ENCODE results near the gene LACTBL1.

Gene LACTBL1

DNA sequence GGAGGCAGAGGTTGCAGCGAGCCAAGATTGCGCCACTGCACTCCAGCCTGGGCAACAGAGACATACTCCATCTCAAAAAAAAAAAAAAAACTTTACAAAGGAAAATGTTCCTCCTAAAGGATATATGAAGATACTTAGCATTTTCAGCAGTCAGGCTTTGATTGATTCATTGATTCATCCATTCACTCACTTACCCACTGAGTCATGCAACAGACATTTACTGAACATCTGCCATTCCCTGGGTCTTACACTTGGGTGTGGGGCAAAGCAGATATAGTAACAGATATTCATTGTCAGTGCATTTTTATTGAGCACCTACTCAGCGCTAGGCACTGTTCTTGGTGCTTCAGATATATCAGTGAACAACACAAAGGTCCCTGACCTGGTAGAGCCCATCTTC lies 5.6 kb upstream of the LACTBL1 start:
- DNase-seq (ENCODE audit: low read depth in 1 of 2, low spot score in 1 of 2) = no peak

DNA sequence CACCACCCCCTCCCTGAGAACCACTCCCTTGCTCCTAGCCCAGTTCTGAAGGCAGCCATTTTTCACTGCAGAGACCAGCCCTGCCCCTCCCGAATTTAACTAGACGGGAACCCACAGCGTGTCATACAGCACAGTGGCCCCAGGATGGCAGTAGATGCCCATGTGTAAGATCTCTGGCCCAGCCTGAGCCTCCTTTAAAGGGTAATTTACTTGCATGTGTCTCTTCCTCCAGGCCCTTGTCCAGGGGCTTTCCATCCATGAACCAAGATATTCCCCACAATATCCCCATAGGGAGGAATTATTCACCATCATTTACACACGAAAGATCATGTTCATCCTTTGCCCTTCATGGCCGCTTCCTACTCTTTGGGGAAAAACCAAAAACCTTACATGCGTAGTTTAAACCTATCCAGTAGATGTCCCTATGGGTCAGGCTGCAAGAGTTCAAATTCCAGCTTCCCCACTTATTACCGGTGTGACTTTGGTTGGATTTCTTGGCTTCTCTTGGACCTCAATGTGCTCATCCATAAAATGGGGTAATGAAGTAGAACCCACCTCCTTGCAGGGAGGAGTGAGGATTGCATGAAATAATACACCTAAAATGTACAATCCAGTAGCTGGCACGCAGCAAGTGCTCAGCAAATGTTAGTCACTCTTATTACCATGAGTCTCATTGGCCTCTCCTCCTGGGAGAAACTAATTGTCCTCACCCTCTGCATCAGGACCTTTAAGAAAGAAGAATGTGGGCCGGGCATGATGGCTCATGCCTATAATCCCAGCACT lies 4.0 kb upstream of the LACTBL1 start:
- peak in 1 of 2 donors; percentile 9 for DNase-seq (ENCODE audit: low read depth in 1 of 2, low spot score in 1 of 2)

DNA sequence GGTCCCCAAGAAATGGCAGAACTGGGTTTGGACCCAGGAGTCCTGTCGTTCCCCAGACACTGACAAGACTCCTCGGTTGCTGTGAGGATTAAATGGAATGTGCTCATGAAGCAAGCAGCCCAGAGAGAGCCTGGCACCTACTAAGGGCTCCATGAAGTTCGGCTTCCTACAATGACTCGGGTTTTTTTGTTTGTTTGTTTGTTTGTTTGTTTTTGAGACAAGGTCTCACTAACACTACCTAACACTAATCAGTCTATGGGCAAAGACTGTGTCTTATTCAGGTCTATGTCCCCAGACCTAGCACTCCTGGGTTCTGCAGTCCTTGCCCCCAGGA lies 3.4 kb upstream of the LACTBL1 start:
- DNase-seq (ENCODE audit: low read depth in 1 of 2, low spot score in 1 of 2) = no peak

DNA sequence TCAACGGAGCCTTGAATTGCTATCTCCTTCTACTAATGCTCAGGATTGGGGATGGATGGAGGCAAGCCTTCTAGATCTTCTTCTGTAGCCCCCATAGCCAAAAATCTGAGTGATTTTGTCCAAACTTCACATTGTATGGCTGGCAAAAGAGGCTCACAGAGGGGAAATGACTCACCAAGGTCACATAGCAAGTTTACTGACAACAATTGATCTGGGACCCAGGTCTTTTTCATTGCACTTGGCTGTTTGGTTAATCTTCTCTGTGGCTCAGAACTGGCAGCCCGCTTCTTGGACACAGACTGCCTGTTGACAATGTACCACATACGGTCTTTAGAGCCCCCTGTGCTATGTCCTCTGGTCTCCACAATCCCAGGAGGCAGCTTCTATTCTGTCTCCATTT lies 3.0 kb upstream of the LACTBL1 start:
- no peak for DNase-seq (ENCODE audit: low read depth in 1 of 2, low spot score in 1 of 2)

DNA sequence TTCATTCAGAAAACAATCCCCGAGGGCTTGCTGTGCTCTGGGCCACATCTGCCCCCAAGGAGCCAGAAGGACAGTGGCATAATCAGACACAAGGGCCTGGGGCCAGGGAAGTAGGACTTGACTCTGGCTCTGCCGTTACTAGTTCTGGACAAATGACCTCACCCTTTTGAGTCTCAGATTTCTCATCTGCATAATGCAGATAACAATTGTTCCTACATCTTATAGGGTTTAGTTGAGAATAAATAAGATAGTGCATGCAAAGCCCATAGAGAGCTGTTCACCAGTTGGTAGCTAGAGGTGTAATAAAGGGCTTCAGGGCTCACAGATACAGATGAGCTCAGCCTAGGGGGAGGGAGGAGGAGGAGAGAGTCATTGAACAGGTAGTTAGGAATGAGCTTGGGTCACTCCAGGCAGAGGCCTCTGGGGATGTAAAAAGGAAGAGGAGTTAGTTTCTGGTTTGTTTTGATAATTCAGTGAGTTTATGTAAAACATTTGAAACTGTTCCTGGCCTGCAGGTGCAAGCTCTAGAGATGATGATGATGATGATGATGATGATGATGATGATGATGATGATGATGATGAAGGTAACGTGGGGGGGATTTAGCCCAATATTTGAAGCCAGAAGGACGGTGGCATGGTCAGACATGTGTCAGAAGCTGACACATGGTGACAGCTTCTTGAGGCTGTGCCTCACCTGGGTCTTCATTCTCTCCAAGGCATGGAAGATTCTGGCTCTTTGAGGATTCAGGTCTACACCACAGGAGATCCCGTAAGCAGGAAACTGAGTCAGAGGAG lies 858 bp downstream of the LACTBL1 start:
- no peak for DNase-seq (ENCODE audit: low read depth in 1 of 2, low spot score in 1 of 2)

DNA sequence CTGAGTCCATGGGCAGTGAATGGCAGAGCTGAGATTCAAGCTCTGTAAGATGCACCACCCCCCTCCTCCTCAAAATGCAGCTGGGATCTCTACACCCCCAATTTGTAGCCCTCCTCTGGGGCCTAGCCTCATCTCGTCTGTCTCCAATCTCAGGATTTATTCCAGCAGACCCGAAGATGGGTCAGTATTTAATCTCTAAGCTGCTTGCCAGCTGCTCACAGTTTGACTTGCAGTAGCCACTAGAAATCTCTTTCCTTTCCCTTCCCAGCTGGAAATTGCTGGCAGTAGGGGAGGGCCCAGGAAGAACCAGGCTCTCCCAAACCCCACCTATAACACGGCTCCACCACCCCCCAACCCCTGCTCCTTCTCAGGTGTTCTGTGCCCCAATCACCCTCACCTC lies 1.5 kb downstream of the LACTBL1 start:
- no peak for DNase-seq (ENCODE audit: low read depth in 1 of 2, low spot score in 1 of 2)

DNA sequence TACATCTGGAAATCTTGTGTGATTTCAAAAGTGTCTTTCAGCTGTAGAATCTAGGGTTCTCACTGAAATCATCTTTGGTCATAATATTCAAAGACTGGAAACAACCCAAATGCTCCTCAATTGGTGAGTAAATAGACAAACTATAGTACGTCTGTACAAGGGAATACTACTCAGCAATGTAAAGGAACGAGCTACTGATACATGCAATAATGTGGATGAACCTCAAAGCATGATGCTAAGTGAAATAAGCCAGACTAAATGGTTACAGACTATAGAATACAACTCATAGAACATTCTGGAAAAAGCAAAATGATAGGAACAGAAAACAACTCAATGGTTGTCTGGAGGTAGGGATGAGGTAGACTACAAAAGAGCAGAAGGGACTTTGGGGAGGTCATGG lies 2.6 kb downstream of the LACTBL1 start:
- DNase-seq (ENCODE audit: low read depth in 1 of 2, low spot score in 1 of 2) = no peak

DNA sequence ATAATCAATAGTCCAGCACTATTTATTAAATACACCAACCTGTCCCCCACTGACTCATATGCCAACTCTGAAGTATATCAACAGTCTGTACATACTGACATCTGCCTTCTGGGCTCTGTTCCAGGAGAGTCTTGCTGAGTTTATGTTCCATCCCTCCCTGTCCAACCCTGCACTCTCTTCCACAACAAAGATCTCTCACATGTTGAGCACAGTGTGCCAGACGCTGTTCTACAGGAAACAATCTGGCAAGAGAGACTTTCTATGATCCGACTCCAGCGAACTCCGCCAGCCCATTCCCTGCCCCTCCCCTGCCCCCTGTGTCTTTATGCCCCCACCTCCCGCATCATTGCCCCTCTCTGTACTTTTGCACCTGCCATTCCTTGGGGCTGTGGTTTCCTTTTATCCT lies 3.4 kb downstream of the LACTBL1 start:
- DNase-seq (ENCODE audit: low read depth in 1 of 2, low spot score in 1 of 2) = no peak

DNA sequence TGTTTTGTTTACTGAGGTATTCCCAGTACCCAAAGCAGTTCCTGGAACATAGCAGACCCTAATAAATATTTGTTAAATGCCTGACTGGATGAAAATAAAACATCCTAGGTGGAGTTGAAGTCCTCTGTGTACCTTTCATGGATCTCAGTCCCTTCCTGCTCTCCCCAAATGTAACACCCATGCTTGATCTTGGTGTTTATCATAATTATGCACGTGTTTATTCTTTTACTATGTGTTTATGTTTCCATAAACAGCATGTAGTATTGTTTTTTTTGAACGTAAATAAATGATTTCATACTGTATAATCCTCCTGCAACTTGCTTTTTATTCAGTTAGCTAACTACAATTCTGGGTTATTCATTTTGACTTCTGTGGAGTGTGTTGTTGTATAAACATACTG lies 4.8 kb downstream of the LACTBL1 start:
- no peak for DNase-seq (ENCODE audit: low read depth in 1 of 2, low spot score in 1 of 2)

DNA sequence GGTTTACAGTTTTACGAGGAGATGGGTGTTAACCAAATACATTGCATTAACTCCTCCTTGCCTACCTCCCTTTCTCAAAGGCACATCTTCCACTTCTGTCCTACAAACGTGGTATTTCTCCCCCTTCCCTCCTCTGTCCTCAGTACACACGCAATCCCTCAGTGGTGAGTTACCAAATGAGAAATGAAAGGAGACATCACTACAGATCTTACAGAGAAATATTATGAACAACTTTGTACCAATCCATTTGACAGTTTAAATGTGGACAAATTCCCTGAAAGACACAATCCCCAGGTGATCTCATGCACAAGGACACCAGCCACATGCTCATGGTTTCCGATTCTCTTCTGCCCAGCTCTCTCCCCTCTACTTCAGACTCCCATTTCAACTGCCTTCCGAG lies 6.4 kb downstream of the LACTBL1 start:
- DNase-seq (ENCODE audit: low read depth in 1 of 2, low spot score in 1 of 2) = no peak

DNA sequence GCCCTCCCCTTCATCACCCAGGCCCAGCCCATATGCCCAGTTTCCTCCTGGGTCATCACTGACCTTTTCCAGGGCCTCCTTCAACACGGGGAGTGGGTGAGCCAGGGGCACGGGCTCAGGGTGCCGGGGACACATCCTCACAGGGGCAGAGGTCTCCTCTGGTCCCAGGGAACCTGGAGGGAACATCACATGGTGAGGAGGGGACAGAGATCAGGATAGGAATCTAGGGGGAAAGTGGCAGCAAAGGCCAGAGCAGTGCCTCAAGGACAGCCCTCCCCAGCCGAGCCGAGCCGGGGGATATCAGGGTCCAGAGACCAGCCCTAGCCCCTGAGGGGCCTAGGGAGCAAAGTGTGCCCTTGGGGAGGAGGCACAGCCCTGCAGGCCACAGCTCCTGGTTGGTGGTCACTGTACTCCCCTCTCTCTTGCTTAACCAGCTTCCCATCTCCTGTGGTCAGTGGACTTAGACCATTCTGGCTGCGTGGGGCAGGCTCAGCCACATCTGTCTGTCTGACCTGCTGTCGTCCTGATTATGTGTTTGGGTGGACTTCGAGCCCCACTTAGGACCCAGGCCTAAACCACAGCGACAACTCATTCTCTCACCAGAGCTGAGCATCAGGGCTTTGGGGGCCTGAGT lies 9.5 kb downstream of the LACTBL1 start:
- DNase-seq (ENCODE audit: low read depth in 1 of 2, low spot score in 1 of 2) = no peak

DNA sequence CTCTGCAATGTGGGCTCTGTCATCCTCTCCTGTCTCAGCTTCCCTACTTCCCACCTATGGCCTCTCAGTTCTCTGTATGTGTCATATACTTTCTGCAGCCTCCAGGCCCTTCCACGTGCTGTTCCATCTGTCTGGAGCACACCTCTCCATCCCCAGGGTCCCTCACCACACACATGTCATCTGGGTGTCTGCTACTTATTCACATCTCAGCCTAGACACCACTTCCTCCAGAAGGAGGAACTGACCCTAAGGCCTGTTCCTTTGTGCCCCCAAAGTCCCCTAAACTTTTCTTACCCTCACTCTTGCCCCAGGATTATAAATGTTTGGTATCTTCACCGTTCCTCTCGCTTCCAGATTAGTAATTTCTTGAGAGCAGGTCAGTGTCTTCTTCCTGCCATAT lies 10.1 kb downstream of the LACTBL1 start:
- DNase-seq (ENCODE audit: low read depth in 1 of 2, low spot score in 1 of 2) = no peak

DNA sequence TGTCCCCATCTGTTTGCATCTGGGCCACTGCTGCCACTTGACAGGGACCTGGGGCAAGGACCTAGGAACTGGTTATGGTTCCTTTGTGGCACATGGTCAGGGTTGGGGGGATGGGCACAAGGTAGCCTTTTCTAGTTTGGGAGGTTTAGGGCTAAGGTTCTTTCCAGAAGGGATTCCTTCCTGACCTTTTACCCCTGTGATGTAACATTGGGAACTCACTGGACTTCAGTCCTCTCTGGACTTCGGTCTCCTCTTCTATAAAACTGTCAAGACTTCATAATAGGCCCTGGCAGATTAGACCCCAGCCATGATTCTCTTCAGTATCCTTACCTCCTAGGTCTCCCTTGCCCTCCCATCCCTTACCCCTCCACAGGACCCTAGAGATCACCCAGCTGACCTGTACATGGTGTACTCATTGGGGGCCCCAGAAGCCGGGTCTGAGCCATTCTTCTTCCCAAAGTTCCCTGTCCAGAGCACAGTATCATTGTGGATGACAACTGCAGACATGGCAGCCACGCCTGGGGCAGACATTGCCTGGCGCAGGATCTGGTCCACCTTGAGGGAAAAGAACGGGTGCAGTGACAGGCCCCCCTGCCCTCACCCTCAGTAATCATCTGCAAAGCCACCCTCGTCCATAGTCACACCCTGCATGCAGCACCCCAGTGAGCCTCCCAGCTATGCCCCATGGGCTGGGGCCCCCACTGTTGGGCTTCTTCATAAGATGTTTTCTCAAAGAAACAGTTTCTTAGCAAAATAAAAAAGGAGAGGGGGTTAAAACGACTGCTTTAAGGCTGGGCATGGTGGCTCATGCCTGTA lies 12.9 kb downstream of the LACTBL1 start:
- DNase-seq (ENCODE audit: low read depth in 1 of 2, low spot score in 1 of 2) = no peak

DNA sequence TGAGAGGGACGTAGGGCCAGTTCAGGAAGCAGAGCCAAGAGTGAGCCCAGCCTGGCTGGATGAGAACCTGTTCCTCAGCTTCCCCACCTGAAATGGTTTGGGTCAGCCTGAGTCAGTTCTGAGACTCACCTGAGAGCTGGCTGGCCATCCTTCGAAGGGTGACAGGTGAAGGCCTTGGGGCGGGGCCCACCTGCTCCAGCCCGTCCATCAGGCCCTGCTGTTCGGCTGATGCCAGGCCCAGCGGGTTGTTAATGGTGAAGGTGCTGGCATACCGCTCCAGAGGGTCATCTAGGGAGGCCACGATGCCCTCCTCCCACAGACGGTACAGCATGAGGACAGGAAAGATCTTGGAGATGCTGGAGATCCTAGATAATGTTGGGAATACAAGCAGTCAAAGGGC lies 14.1 kb downstream of the LACTBL1 start:
- no peak for DNase-seq (ENCODE audit: low read depth in 1 of 2, low spot score in 1 of 2)

DNA sequence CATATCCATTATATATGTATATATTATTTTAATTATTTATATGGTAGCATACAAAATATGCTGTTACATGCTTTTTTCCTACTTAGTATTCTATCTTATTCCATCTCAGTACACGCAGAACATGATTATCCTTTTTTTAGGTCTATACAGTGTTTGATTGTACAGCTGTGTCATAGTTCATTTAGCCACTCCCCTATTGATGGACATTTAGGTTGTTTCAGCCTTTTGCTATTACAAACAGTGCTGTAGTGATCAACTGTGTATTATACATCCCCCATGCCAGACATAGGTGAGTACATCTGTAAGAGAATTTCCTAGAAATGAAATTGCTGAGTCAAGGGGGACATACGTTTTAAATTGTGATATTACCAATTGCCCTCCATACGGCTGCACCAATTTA lies 15.6 kb downstream of the LACTBL1 start:
- no peak for DNase-seq (ENCODE audit: low read depth in 1 of 2, low spot score in 1 of 2)

DNA sequence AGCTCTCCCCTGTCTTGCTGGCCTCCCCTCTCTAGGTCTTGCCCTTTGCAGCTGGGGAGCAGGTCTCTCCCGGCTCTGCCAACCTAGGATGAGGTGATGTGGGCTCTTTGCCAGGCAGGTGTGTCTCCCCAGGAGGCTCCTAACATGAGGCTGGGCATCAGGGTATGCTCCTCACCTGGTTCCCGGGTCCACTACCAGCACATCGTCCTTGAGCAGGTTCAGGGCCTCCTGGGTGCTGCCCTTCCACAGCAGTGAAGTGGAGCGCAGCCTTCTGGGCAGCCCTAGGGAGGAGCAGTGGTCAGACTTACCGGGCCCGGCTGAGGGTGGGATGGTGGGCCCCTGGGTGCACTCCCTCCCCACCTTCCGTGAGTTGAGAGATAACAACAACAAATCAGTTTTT lies 17.5 kb downstream of the LACTBL1 start:
- no peak for DNase-seq (ENCODE audit: low read depth in 1 of 2, low spot score in 1 of 2)

DNA sequence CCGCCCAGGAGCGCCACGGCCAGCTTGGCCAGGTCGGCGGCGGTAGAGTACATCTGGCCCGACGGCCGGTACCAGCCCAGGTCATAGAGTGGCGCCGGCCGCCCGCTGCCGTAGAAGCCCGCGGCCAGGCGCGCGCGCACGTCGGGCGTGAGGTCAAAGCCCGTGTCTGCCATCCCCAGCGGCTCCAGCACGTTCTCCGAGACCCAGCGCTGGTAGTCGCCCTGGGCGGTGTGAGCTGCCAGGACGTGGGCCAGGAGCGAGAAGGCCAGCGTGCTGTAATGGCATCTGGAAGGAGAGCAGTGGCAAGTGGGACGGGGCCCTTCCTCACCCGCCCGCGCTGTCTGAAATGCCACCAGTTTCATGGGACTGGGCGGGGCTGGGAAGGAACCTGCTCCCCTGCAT lies 18.9 kb downstream of the LACTBL1 start:
- DNase-seq (ENCODE audit: low read depth in 1 of 2, low spot score in 1 of 2) = no peak

DNA sequence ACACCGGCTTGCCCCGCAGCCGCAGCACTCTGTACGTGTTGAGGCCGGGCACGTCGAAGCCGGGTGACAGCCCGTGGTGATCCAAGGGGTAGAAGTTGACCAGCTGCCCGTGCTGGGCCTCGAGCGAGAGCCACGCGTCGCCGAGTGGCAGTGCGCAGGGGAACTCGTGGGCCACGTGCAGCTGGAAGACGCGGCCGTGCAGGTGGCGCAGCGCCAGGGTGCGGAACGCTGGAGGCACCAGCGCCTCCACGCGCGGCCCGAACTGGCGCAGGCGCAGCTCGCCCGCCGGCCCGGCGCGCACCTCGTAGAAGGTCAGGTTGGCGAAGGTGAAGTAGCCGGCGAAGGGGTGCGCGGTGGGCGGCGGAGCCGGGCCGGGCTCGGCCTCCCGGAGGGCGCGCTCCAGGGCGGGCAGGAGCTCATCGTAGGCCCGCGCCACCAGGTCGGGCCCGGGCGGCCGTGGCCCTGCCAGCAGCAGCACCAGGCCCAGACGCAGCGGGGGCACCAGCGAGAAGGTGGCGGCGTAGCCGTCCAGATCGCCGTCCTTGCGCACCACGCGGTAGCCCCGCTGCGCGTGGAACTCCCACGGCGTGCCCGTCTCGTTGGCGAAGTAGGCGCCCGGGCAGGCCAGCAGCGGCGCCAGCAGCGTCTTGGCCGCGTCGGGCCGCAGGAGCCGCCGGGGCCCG lies 19.5 kb downstream of the LACTBL1 start:
- DNase-seq (ENCODE audit: low read depth in 1 of 2, low spot score in 1 of 2) = no peak

DNA sequence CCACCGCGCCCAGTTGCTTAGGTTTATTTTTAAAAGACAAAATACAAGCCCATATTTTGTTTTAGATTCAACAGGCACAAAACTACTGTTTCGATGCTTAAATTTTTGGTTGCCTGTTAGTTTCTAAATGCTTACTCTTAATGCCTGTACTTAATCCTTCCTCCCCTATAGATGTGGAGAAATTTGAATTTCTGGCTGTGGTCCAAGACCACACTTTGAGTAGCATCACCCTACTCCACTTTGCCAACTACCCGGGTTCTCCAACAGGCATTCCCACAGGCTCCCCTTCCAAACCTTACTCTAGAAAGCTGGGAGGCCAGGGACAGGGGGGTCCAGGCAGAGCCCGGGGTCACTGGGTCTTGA lies 20.0 kb downstream of the LACTBL1 start:
- no peak for DNase-seq (ENCODE audit: low read depth in 1 of 2, low spot score in 1 of 2)

DNA sequence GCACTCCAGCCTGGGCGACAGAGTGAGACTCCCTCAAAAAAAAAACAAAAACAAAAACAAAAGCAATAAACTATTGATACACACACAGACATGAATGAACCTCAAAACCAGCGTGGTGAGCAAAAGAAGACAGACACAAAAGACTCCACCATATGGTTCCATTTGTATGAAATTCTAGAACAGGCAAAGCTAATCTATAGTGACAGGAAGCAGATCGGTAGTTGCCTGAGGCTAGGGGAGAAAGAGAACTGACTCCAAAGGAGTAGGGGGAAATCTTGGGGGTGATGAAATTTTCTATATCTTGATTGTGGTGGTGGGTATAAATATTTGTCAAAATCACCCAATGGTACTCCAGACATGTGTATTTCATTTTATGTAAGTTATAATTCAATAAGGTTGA lies 20.9 kb downstream of the LACTBL1 start:
- DNase-seq (ENCODE audit: low read depth in 1 of 2, low spot score in 1 of 2) = no peak

DNA sequence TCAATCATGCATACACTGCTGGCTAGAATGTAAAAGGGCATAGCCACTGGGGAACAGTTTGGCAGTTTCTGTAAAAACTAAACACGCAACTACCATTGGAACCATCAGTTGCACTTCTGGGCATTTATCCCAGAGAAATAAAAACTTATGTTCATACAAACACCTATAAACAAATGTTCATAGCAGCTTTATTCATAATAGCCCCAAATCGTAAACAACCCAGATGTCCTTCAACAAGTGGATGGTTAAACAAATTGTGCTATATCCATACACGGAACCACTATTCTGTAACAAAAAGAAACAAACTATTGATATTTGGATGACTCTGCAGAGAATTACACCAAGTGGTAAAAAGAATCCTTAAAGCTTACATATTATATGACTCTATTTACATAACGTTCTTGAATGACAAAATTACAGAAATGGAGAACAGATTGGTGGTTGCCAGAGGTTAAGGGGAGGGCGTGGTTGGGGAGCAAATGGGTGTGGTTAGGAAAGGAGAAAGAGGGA lies 22.8 kb downstream of the LACTBL1 start:
- no peak for DNase-seq (ENCODE audit: low read depth in 1 of 2, low spot score in 1 of 2)
